NCI-H1092 treated with DMSO at 0.1 percent for 48 hours (cell line): ENCODE results near the gene NUP98.
"Not testable (repeated sequence)": the region's sequence is repeated elsewhere in the genome, so short reads cannot be mapped to it uniquely, and the experiment has no call there.

Experiments used
- DNase-seq: peaks from one replicate; lab custom pipeline; 2025; lab: John Stamatoyannopoulos, UW

The NUP98 gene

DNA sequence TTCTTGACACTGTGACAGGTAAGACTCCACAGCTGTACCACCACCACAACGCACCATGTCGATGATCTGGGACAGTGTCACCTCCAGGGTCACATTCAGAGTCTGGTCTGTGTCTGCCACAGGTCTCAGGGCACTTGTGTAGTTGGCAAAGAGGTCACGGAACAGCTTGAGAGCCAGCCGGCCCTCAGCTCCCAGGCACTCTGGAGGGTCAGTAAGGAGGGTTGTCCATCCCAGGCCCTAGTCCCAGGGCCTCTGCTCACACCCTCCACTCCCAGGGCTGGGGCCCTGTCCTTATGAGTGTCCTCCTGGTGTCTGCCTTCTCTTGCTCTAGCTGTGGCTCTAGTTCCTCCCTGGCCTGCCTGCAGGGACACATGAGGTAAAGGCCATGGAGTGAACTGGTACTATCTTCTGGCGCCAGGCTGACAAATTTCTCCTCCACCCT, 127.6 kb downstream of the NUP98 start:
- no peak for DNase-seq

DNA sequence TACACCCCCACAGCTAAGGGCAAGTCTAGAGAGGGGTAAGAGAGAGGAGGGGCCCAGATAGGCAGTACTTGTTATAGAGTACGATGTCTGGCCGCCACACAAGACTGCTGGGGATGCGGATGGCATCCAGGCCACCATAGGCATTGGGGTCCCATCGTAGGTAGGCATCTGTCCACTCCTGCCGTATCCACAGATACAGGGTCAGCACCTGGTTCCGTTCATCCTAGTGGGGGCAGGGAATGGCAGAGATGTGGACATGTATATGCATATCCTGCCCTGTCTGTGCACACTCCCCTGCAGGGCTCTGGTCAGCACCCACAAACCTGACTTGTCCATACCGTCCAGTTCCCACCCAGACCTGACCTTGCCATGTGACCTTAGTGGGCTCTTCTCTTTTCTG, 128.2 kb downstream of the NUP98 start:
- no peak for DNase-seq

DNA sequence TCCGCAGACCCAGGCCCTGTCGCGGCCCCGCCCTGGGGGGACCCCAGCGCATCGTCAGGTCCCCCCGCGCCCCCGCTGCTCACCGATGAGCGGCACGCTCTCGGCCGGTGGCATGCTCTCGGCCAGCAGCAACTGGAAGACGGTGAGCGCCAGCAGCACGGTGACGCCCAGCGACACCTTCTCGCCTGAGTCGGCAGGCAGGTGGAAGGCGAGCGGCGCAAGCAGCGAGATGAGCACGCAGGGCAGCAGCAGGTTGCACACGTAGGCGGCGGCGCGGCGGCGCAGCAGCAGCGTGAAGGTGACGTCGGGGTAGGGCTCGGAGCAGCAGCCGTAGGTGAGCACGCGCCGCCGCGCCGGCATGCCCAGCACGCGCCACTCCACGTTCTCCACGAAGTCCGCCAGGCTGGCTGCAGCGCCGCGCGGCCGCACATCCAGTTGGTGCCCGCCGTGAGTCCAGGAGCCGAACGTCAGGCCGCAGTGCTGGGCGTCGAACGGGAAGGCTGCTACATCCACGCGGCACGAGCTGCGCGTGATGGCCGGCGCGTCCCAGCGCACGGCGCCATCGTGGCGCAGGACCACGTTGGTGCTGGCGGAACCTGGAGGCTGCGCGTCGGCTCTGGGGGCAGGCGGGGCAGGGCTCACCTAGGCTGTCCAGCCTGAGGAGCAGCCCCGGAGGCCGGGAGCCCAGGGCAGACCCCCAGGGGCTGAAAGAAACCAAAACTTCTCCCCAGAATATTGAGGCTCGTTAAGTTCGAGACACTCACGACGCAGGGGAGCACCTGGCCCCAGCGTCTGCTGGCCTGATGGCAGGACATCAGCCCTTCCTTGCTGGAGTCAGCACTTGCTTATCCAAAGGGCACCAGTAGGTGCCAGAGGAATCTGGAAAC, 130.0 kb downstream of the NUP98 start:
- DNase-seq = no peak

DNA sequence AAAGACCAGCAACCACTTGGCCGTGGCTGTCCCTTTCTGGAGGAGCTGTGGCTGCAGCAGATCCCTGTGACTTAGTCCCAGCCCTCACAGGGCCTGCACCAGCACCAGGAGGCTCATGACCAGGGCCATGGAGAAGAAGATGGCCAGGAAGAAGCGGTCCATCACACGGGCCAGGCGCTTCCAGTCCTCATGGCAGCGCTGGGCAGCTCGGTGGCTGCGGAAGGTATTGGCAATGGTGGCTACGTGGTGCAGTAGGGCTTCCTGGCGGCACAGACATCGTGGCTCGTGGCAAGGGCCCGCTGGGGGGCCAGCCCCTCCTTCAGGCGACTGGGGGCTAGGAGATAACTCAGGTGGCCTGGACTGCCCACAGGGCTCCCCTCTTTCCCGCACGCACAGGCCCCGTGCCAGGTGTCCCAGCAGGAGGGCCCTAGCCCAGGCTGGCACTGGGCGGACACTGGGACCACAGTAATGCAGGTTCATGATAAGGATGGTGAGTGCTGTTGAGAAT, 131.3 kb downstream of the NUP98 start:
- no peak for DNase-seq

DNA sequence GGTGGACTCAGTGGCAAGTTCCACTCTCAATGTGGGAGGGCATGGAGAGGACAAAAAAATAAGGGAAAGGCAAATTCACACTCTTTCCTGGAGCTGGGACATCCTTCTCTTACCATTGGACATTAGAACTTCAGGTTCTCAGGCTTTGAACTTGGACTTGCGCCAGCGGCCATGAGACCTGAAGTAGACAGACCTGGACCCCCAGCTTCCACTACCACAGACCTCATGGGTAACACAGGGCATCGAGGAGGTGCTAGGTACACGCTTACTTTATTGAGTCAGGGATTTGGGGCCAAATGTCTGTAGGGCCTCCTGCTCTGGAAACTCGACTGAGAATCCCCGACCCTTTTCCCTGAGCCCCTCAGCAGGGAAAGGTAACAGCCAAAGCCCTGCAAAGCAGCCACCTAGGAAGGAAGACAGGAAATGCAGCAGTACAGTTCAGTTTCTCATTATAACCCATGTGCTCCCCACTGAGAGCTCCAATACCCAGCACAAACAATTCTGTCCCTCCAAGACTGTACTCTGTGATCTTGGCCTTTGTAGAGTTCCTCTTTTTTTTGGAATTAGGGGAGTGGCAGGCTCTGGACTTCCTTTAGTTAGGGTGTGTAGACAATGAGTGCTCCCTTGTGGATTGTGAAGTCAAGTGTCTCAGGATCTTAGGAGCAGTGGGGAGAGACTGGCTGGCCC, 131.9 kb downstream of the NUP98 start:
- no peak for DNase-seq

DNA sequence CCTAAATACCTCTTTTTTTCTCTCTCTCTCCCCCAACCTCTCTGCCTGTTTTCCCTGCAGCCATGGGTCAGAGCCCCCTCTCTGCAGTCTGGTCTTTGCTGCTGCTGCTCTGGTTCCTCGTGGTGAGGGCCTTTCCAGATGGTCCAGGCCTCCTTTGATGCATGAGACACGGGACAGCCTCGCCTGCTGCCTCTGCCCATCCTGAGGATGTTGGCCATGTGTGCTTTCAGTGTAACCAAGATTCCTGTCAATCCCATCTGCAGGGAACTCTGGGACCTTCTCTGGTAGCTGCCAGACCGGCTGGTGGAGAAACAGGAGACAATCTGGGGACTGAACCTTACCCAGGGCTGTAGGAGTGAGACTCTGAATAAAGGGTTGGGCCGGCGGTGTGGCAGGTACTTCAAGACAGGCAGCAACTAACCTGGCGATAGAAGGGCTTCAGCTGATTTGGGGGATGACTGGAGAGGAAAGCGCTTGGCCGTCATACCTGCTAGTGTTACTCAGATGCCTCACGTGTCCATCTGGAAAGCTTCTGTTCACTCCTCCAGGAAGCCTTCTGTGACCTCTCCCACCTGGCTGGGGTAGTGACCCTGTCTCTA, 133.2 kb downstream of the NUP98 start:
- DNase-seq = no peak

DNA sequence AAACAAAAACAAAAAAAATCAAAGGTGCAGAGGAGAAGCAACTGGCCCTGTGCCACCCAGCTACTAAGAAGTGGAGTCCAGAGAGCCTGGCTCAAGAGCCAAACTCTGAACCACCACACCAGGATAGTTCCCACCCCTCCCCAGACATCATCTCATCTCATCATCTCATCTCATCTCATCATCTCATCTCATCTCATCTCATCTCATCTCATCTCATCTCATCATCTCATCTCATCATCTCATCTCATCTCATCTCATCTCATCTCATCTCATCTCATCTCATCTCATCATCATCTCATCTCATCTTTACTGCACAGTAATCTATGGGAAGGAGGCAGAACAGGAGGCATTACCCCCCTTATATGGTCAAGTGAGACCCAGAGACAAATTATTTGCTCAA, 134.5 kb downstream of the NUP98 start:
- DNase-seq = no peak

DNA sequence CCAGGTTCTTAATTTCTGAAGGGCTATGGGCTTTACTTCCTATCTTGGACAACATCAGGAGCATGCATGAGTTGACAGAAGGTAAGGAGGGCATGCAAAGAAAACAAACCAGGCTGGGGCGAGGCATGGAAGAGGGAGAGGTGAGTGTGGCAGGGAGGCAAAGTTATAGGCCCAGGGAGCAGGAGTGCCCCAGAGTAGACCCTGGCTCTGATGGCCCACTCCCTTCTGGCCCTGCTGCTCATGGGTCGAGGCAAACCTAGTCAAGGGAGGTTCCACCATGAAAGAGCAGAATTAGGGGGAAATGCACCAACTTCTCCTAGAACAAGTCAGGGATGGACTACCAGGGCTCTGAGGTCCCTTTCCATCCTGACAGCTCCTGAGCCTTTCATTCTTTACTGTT, 136.4 kb downstream of the NUP98 start:
- no peak for DNase-seq

DNA sequence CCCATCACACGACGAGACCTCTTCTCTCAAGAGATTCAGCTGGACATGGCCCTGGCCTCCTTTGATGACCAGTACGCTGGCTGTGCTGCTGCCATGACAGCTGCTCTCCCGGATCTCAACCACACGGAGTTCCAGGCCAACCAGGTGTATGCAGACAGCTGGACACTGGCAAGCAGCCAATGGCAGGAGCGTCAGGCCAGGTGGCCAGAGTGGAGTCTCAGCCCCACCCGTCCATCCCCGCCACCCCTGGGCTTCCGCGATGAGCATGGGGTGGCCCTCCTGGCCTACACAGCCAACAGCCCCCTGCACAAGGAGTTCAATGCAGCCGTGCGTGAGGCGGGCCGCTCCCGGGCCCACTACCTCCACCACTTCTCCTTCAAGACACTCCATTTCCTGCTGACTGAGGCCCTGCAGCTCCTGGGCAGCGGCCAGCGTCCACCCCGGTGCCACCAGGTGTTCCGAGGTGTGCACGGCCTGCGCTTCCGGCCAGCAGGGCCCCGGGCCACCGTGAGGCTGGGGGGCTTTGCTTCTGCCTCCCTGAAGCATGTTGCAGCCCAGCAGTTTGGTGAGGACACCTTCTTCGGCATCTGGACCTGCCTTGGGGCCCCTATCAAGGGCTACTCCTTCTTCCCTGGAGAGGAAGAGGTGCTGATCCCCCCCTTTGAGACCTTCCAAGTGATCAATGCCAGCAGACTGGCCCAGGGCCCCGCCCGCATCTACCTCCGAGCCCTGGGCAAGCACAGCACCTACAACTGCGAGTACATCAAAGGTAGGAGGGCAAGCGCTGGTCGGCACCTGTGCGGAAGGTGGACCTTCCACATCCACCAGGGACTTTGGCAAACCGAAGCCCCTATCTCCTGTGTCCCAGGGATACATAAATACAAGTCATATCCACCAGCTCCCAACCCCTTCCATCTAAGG, 137.5 kb downstream of the NUP98 start:
- DNase-seq = no peak

DNA sequence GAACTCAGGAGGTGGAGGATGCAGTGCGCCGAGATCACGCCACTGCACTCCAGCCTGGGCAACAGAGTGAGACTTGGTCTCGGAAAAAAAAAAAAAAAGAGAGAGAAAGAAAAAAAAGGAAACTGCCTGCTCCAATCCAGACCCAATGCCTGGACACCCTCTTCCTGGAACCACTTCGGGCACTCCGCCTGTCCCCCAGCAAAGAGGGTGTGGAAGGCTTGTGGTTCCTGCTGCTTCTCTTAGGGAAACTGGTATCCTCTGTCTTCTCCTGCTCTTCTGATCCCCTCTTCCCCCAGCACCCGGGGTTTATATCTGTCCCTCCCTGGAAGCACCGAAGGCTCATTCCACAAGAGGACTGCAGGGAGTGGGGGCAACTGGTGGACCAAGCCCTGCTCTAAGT, 139.1 kb downstream of the NUP98 start:
- DNase-seq = no peak

DNA sequence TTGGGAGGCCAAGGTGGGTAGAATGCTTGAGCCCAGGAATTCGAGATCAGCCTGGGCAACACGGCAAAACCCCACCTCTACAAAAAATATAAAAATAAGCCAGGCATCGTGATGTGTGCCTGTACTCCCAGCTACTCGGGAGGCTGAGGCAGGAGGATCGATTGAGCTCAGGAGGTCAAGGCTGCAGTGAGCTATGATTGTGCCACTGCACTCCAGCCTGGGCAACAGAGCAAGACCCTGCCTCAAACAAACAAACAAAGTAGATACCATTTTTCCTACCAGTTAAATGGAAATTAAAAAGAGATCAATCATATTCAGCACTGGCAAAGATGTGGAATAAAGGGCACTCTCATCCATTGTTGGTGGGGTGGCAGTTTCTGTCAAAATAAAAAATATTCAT, 140.0 kb downstream of the NUP98 start:
- DNase-seq = not testable (repeated sequence)

DNA sequence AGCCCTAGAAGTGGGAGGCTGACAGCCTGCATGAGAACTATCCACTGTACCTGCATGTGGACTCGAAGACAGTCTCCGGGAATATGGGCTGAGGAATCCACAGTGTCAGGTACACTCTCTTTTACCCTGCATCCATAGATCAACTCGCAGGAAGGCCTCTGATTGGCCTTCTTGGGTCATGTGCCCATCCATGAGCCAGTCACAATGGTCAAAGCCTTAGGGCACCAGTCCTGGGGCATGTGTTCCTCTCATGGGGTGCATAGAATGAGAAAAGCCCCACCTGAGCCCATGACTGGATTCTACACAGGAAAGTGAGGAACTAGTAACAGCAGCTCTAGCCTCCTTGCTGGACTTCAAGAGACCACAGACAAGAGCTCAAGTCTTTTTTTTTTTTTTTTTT, 141.8 kb downstream of the NUP98 start:
- no peak for DNase-seq

DNA sequence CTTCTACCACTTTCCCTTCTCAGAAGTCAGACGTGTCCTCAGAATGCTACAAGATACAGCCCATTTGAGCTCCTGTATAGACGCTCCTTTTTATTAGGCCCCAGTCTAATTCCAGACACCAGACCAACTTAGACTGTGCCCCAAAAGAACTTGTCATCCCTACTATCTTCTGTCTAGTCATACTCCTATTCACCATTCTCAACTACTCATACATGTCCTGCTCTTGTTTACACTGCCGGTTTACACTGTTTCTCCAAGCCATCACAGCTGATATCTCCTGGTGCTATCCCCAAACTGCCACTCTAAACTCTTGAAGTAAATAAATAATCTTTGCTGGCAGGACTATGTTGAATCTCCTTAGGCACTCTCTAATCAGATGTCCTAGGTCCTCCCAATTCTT, 144.8 kb downstream of the NUP98 start:
- not testable (repeated sequence) for DNase-seq

DNA sequence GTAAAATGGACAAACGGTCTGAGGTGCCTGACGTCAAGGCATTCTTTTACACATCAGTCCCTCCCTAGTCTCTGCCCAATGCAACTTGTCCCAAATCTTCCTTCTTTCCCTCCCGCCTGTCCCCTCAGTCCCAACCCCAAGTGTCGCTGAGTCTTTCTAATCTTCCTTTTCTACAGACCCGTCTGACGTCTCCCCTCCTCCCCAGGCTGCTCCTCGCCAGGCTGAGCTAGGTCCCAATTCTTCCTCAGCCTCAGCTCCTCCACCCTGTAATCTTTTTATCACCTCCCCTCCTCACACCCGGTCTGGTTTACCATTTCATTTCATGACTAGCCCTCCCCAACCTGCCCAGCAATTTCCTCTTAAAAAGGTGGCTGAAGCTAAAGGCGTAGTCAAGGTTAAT, 148.0 kb downstream of the NUP98 start:
- DNase-seq = not testable (repeated sequence)

DNA sequence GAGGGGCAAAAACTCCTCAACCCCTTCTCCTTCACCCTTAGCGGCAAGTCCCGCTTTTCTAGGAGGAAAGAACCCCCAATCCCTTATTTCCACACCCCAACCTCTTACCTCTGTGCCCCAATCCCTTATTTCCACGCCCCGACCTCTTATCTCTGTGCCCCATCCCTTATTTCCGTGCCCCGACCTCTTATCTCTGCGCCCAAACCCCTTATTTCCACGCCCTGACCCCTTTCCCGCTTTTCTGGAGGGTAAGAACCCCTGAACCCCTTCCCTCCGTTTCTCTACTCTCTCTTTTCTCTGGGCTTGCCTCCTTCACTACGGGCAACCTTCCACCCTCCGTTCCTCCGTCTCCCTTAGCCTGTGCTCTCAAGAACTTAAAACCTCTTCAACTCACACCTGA, 148.5 kb downstream of the NUP98 start:
- DNase-seq = not testable (repeated sequence)

DNA sequence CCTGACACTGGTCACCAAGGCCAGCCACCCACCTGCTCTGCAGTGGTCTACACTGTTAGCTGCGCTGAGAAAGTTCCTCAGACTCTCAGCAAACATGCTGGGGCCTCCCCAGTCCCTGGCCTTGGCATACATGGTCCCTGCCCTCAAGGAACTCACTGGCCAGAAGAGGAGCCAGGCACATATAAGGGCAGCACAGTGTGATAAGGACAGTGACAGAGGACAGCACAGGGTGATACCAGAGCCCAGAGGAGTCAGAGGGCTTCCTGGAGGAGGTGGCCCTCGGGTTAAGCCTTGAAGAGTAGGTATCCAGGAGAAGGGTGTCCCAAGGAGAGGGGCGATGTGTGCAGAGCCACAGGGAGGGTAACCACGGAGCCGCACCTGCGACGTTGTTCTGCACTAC, 151.8 kb downstream of the NUP98 start:
- DNase-seq = no peak

DNA sequence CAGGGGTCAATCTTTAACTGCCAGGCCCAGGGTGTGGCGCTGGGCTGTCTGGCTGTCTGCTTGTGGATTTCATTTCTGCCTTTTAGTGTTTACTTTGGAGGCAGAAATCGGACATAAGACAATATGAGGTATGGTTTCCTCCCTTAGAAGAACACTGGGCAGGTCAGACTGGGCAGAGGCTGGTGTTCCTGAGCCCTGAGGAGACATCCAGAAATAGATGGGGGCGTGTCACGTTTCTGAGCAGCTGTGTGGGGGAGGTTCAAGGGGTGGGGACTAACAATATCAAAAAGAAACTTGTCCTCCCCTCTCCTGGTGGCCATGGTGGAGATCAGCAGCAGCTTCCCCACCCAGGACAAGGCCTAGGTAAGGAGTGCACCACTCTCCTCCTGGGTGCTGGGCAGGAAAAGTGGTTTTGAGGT, 152.5 kb downstream of the NUP98 start, which contains the start of gene ART1:
ART1 (plus strand) TSS at position 312 of the 419 bp plus-strand sequence. CDS start 14,086 bp downstream, outside the sequence.
- no peak for DNase-seq

DNA sequence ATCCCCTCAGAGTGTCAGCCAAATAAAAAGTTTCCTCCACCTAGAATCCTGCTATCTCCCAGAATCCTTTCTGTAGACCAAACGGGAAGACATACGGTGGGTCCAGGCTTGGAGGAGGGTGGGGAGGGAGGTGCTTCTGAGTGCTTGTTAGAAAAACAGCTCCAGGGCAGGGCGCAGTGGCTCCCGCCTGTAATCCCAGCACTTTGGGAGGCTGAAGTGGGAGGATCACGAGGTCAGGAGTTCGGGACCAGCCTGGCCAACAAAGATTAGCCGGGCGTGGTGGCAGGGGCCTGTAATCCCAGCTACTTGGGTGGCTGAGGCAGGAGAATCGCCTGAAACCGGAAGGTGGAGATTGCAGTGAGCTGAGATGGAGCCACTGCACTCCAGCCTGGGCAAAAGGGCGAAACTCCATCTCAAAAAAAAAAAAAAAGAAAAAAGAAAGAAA, 154.2 kb downstream of the NUP98 start:
- not testable (repeated sequence) for DNase-seq

DNA sequence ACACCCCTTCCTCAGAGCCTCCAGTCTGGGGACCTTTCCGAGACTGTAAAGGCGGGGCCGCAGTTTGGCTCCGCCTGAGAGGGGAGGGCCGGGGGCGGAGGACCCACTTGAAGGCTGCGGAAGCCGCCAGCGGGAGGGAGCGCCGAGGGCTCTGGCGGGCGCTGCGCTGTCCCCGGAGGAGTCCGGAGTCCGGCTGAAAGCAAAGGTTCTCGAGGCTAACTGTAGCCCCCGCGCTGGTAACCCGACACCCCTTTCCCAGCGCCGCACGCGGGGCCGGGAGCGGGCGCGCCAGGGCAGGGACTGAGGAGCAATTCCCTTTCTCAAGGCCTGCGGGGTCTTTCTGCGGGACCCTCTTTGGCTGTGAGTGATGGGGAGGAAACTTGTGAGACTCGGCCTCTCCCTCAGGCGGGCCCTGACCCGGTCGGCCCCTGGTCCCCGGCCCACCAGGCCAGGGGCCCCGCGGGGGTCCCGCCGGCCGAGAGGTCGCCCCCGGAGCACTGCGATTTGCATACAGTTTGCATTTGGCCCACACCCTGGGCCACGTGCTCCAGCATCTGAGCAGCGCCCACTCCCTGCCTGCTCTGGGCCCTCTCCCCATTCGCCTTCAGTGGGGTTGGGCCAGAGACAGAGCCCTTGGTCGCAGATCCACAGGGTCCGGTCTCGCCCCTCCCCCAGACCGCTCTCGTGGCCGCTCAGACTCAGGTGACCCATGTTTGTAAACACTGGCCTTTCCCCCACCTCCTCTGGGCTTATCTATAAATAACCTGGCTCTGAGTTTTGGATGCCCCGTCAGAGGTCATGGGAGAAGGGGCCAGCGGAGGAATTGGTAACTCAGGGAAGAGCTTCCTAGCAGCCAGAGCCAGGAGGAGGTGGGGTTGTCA, 155.0 kb downstream of the NUP98 start:
- peak; percentile 29 for DNase-seq

DNA sequence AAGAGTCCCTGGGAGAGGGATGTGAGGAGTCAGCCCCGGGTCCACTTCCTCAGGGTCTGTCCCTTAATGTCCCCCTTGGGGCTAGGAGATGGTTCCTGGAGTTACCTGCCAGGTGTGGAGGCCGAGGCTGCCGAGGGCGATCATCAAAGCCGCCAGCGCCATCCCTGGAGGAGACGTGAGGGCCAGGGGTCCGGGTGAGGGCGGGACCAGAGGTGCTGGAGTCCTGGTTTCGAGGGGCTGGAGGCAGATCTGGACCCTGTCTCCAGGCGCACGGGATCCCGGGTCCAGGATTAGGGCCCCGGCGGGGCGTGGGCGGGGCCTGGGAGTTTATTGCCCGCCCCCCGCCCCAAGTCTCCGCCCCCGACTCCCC, 155.7 kb downstream of the NUP98 start, which contains the start of gene ART5:
ART5 (minus strand) TSS at position 292 of the 370 bp plus-strand sequence; CDS start at position 162, 130 bp downstream.
- no peak for DNase-seq
